ENCODE measurements around the gene SSR1. TPM values are rescaled to one million over a fixed set of nuclear protein-coding genes. Genes with fewer than 3 reads are reported as not detected.

Gene SSR1
- total RNA-seq, 4 donors from 2014 or later: 12.7 to 68.9 (median 50.3) TPM

DNA sequence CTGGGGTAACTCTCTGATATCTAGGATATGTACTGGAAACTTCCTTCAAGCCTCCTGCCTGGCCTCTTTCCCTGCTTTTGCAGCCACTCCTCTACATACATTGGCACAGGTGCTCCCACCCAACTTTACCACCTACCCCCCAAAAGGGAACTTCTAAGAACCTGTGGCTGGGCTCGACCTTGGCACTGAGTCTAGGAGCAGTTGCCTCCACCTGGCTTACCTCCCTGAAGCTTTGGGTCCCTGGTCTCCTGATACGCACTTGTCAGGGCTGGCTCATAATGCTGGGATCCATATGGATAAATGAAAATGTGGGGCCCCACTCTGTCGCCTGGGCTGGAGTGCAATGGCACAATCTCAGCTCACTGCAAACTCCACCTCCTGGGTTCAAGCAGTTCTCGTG is 56.2 kb downstream of the SSR1 start:
- Histone ChIP-seq H3K4me1 (peaks cover 0 to 11% (median 9%) of the 10 kb centered on the region in 4 donors), H3K27me3 (no peaks in the 10 kb centered on the region), H3K9me3 (no peaks in the 10 kb centered on the region), H3K4me3 (no peak overlapping the region), H3K27ac (no peak overlapping the region), H3K36me3 (no peaks in the 10 kb centered on the region)
- TF ChIP-seq EP300 (IDR thresholded peaks at IDR 0.05; ENCODE audit: low read depth): no peak
- TF ChIP-seq, protein P1, sequence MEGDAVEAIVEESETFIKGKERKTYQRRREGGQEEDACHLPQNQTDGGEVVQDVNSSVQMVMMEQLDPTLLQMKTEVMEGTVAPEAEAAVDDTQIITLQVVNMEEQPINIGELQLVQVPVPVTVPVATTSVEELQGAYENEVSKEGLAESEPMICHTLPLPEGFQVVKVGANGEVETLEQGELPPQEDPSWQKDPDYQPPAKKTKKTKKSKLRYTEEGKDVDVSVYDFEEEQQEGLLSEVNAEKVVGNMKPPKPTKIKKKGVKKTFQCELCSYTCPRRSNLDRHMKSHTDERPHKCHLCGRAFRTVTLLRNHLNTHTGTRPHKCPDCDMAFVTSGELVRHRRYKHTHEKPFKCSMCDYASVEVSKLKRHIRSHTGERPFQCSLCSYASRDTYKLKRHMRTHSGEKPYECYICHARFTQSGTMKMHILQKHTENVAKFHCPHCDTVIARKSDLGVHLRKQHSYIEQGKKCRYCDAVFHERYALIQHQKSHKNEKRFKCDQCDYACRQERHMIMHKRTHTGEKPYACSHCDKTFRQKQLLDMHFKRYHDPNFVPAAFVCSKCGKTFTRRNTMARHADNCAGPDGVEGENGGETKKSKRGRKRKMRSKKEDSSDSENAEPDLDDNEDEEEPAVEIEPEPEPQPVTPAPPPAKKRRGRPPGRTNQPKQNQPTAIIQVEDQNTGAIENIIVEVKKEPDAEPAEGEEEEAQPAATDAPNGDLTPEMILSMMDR (IDR thresholded peaks at IDR 0.05): no peak
- no peak for TF ChIP-seq POLR2A (IDR thresholded peaks at IDR 0.05)
- no peak for TF ChIP-seq POLR2AphosphoS5 (IDR thresholded peaks at IDR 0.05)
- no peak for DNase-seq
- intact Hi-C loops (cut with DNase I; ENCODE audit: low total_unique reads): no loop called here
- WGBS, 2 donors (ENCODE audit: low coverage in 1 of 2): 89% methylated on average over 4 of the region's 4 CpGs; no CpG with 5 or more reads in 1 of the 2 donors
- in situ Hi-C loops (cut with MboI; ENCODE audit: low pct_ligation_motif_present in 1 of 4, low pct_unique_long_range_greater_than_20kb in 1 of 4, low sequenced_read_pairs in 3 of 4): no loop called here

DNA sequence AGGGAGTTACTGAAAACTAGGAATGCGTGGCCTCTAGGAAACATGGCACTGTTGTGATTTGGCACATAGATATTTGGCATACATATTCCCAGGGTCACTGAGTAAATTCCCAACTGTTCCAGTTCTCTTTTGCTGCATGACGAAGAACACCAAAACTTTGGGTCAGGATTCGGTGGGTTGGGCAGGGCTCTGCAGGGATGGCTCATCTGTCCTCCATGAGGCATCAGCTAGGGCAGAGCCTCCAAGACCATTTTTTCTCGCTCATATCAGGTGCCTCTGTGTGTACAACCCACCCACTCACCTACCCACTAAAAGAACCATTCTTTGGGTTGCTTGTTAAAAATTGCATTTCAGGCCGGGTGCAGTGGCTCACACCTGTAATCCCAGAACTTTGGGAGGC is 57.1 kb downstream of the SSR1 start:
- in situ Hi-C loops (cut with MboI; ENCODE audit: low pct_ligation_motif_present in 1 of 4, low pct_unique_long_range_greater_than_20kb in 1 of 4, low sequenced_read_pairs in 3 of 4): no loop called here
- no peaks in the 10 kb centered on the region for H3K27me3 ChIP-seq
- intact Hi-C loops (cut with DNase I; ENCODE audit: low total_unique reads): no loop called here

DNA sequence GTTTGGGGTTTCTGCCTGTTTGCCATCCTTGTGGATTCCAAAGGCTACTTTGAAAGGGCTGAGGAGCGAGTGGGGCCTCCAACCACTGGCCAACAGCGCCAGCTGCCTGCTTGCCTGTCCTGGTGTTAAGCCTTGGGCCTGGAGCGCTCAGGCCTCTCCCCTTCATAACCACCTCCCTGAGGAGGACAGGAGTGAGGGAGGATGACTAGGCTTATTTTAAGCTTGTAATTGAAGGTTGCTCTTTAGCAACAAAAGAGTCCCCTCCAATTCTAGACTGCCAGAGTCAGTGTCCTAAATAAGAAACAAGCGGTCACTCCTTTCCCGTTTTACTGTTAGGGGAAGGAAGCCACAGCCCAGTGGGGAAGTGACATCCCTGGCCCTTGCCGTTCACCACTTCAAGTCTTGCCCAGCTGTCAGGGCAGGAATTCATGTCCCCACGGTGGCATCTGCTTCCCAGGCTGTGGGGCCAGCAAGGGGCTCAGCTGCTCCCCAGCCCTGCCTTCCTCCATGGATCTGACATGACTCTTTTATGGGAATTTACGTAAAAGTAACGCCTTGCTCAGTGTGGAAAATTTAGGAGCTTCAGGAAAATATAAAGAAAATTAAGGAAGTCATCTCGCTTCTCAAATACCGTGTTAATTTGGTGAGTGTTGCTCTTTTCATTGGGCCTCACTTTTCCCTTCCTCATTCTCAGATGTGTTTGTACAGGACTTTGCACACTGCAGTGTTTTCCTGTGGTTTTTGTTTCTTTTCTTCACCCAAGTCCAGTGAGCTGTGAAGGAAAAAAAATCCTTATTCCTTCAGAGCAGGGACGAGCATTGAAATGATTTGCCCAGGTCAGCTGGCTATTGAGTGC is 57.8 kb downstream of the SSR1 start:
- H3K27ac ChIP-seq: peak overlapping the region; percentile 36 to 53 (median 45)
- in situ Hi-C loops (cut with MboI; ENCODE audit: low pct_ligation_motif_present in 1 of 4, low pct_unique_long_range_greater_than_20kb in 1 of 4, low sequenced_read_pairs in 3 of 4) (no loop called here), intact Hi-C loops (cut with DNase I; ENCODE audit: low total_unique reads) (no loop called here)
- 63 to 75% methylated on average over 3 to 12 of the region's 12 CpGs for WGBS, 2 donors (ENCODE audit: low coverage in 1 of 2)
- no peak for DNase-seq
- peaks cover 0 to 4% (median 0%) of the 10 kb centered on the region in 4 donors for H3K36me3 ChIP-seq
- TF ChIP-seq EP300 (IDR thresholded peaks at IDR 0.05; ENCODE audit: low read depth) (no peak), POLR2AphosphoS5 (IDR thresholded peaks at IDR 0.05) (no peak), POLR2A (IDR thresholded peaks at IDR 0.05) (no peak)
- TF ChIP-seq, protein P1 (IDR thresholded peaks at IDR 0.05): no peak
- H3K27me3 ChIP-seq: no peaks in the 10 kb centered on the region
- no peak overlapping the region for H3K4me3 ChIP-seq
- no peaks in the 10 kb centered on the region for H3K9me3 ChIP-seq
- peaks cover 0 to 4% (median 0%) of the 10 kb centered on the region in 4 donors for H3K4me1 ChIP-seq

More for the DNA sequence above, 57.1 kb downstream of the SSR1 start:
- DNase-seq: no peak
- H3K36me3 ChIP-seq: no peaks in the 10 kb centered on the region
- peaks cover 0 to 7% (median 5%) of the 10 kb centered on the region in 4 donors for H3K4me1 ChIP-seq
- no peaks in the 10 kb centered on the region for H3K9me3 ChIP-seq
- WGBS, 2 donors (ENCODE audit: low coverage in 1 of 2): 90 to 100% methylated on average over 3 to 5 of the region's 5 CpGs
- H3K4me3 ChIP-seq: no peak overlapping the region
- peak overlapping the region in 2 of 4 donors; percentile 36 for H3K27ac ChIP-seq
- TF ChIP-seq, protein P1 (IDR thresholded peaks at IDR 0.05): no peak
- TF ChIP-seq POLR2A (IDR thresholded peaks at IDR 0.05): no peak
- TF ChIP-seq EP300 (IDR thresholded peaks at IDR 0.05; ENCODE audit: low read depth): no peak
- TF ChIP-seq POLR2AphosphoS5 (IDR thresholded peaks at IDR 0.05): no peak

DNA sequence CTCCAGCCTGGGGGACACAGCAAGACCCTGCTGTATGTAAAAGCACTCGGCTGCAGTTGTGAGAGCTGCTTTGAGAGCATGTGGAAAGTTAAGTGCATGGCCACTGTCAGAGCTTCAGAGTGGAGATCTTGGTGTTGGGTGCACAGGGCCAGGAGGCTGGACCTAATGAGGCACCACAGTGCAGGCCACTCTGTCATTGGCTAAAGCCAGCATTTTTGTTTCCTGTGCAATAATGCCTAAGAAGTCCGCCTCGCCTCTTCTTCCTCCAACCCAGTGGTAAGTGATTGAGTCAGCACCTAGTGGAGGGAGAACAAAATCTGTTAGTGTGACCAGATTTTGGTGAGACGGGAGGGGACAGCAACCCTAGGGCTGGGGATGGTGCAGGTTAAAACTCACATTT is 60.6 kb downstream of the SSR1 start:
- TF ChIP-seq POLR2A (IDR thresholded peaks at IDR 0.05) (no peak), EP300 (IDR thresholded peaks at IDR 0.05; ENCODE audit: low read depth) (no peak), POLR2AphosphoS5 (IDR thresholded peaks at IDR 0.05) (no peak)
- TF ChIP-seq, protein P1 (IDR thresholded peaks at IDR 0.05): no peak
- Histone ChIP-seq H3K27ac (peak overlapping the region in 1 of 4 donors; percentile 28), H3K4me1 (peaks cover 0 to 4% (median 0%) of the 10 kb centered on the region in 4 donors), H3K9me3 (no peaks in the 10 kb centered on the region), H3K36me3 (peaks cover 0 to 26% (median 12%) of the 10 kb centered on the region in 4 donors), H3K4me3 (no peak overlapping the region), H3K27me3 (no peaks in the 10 kb centered on the region)
- WGBS, 2 donors (ENCODE audit: low coverage in 1 of 2): 80 to 94% methylated on average over 2 to 4 of the region's 4 CpGs
- no peak for DNase-seq
- intact Hi-C loops (cut with DNase I; ENCODE audit: low total_unique reads): no loop called here
- in situ Hi-C loops (cut with MboI; ENCODE audit: low pct_ligation_motif_present in 1 of 4, low pct_unique_long_range_greater_than_20kb in 1 of 4, low sequenced_read_pairs in 3 of 4): no loop called here

Measured in transverse colon (tissue), 4 donors.